Vagina (tissue), 2 donors: ENCODE results near the gene PTX3. TPM values are rescaled to one million over a fixed set of nuclear protein-coding genes. Genes with fewer than 3 reads are reported as not detected.

Experiments
- DNase-seq, 2 donors: peaks; one replicate each; pipeline ENCODE4 v3.0.0-alpha.2; 2017; ENCODE audit errors: extremely low spot score in 2 of 2
- H3K27ac ChIP-seq: fragments of 200-600 bp; sonication (generic); one replicate; pipeline ENCODE4 v1.5.1; 2019
- H3K27me3 ChIP-seq: fragments of 200-600 bp; sonication (generic); one replicate; pipeline ENCODE4 v1.5.1; 2019
- H3K36me3 ChIP-seq, 2 donors: fragments of 200-600 bp; sonication (generic); one replicate each; pipeline ENCODE4 v1.5.1; 2017 to 2019
- H3K4me1 ChIP-seq: fragments of 200-600 bp; sonication (generic); one replicate; pipeline ENCODE4 v1.5.1; 2019
- H3K4me3 ChIP-seq, 2 donors: fragments of 200-600 bp; sonication (generic); 1 replicate in 1 of 2; 2 replicates in 1 of 2; pipeline ENCODE4 v1.5.1; 2016 to 2019
- H3K9me3 ChIP-seq: fragments of 200-600 bp; sonication (generic); one replicate; pipeline ENCODE4 v1.5.1; 2019
- CTCF ChIP-seq, 3 experiments: fragments of 450-650 bp in 2 of 3; fragments of 200-600 bp in 1 of 3; sonication (generic) in 1 of 3; IDR thresholded peaks; one replicate each; pipeline ENCODE4 v1.5.1; 2017 to 2019; ENCODE audit warnings: antibody characterized with exemption in 3 of 3, mild to moderate bottlenecking in 2 of 3, moderate library complexity in 2 of 3
- POLR2A ChIP-seq, 2 donors: fragments of 450-650 bp; IDR thresholded peaks; one replicate each; pipeline ENCODE4 v1.6.1; 2017; ENCODE audit warnings: antibody characterized with exemption in 2 of 2, mild to moderate bottlenecking in 2 of 2, moderate library complexity in 2 of 2
- POLR2AphosphoS5 ChIP-seq, 2 donors: sonication (generic); formaldehyde crosslinking; IDR thresholded peaks; one replicate each; pipeline ENCODE4 v1.9.0; 2017; ENCODE audit warnings: antibody characterized with exemption in 2 of 2, mild to moderate bottlenecking in 2 of 2, low read depth in 1 of 2; ENCODE audit not compliant: insufficient read depth in 1 of 2
- intact Hi-C: fragments of 100-400 bp; cut with DNase I; formaldehyde crosslinking; loops from one replicate; pipeline ENCODE4 v1.15.1; 2023
- total RNA-seq: library from RNA; depleted of rRNA; stranded (reverse); fragments of >200 nt; gene quantifications from one replicate; pipeline ENCODE4 v1.2.3, GENCODE V29; 2016

Gene PTX3
- total RNA-seq, 1 donor from 2014 or later = 29.2 TPM

- Histone ChIP-seq H3K36me3 (no peaks in the 10 kb centered on the region), H3K4me1 (no peaks in the 10 kb centered on the region), H3K9me3 (no peaks in the 10 kb centered on the region), H3K27ac (no peak overlapping the region), H3K4me3 (no peak overlapping the region), H3K27me3 (no peaks in the 10 kb centered on the region)
- DNase-seq = no peak
- intact Hi-C loops = no loop called here
- TF ChIP-seq CTCF (IDR thresholded peaks at IDR 0.05) (no peak), POLR2A (IDR thresholded peaks at IDR 0.05) (no peak), POLR2AphosphoS5 (IDR thresholded peaks at IDR 0.05; ENCODE audit: insufficient read depth in 1 of 2, low read depth in 1 of 2) (no peak)
Observed at GRCh38 chr3:157429708-157430107, 6.9 kb upstream of the PTX3 start.

GRCh38 chr3:157438194-157438730 is 1.6 kb downstream of the PTX3 start:
- Histone ChIP-seq H3K27me3 (no peaks in the 10 kb centered on the region), H3K27ac (no peak overlapping the region), H3K9me3 (no peaks in the 10 kb centered on the region), H3K4me3 (peak overlapping the region; percentile 44 to 61), H3K4me1 (peaks cover 16% of the 10 kb centered on the region), H3K36me3 (no peaks in the 10 kb centered on the region)
- DNase-seq = no peak
- intact Hi-C loops = no loop called here
- TF ChIP-seq POLR2AphosphoS5 (IDR thresholded peaks at IDR 0.05; ENCODE audit: insufficient read depth in 1 of 2, low read depth in 1 of 2) = no peak
- no peak for TF ChIP-seq CTCF (IDR thresholded peaks at IDR 0.05)
- no peak for TF ChIP-seq POLR2A (IDR thresholded peaks at IDR 0.05)

GRCh38 chr3:157441102-157441624 is 4.5 kb downstream of the PTX3 start:
- Histone ChIP-seq H3K36me3 (no peaks in the 10 kb centered on the region), H3K4me3 (no peak overlapping the region), H3K27ac (no peak overlapping the region), H3K9me3 (no peaks in the 10 kb centered on the region), H3K4me1 (peaks cover 16% of the 10 kb centered on the region), H3K27me3 (no peaks in the 10 kb centered on the region)
- TF ChIP-seq CTCF (IDR thresholded peaks at IDR 0.05) (no peak), POLR2A (IDR thresholded peaks at IDR 0.05) (no peak), POLR2AphosphoS5 (IDR thresholded peaks at IDR 0.05; ENCODE audit: insufficient read depth in 1 of 2, low read depth in 1 of 2) (no peak)
- intact Hi-C loops = no loop called here
- DNase-seq = no peak

- peaks cover 9% of the 10 kb centered on the region for H3K4me1 ChIP-seq
- no peak overlapping the region for H3K27ac ChIP-seq
- H3K36me3 ChIP-seq = no peaks in the 10 kb centered on the region
- no peaks in the 10 kb centered on the region for H3K27me3 ChIP-seq
- H3K4me3 ChIP-seq = no peak overlapping the region
- DNase-seq = no peak
- intact Hi-C loops = no loop called here
- TF ChIP-seq POLR2AphosphoS5 (IDR thresholded peaks at IDR 0.05; ENCODE audit: insufficient read depth in 1 of 2, low read depth in 1 of 2) (no peak), POLR2A (IDR thresholded peaks at IDR 0.05) (no peak), CTCF (IDR thresholded peaks at IDR 0.05) (no peak)
- no peaks in the 10 kb centered on the region for H3K9me3 ChIP-seq
Observed at GRCh38 chr3:157442729-157443128, 6.1 kb downstream of the PTX3 start.

- intact Hi-C loops = no loop called here
- no peaks in the 10 kb centered on the region for H3K27me3 ChIP-seq
- H3K27ac ChIP-seq = no peak overlapping the region
- DNase-seq = no peak
- no peaks in the 10 kb centered on the region for H3K9me3 ChIP-seq
- TF ChIP-seq CTCF (IDR thresholded peaks at IDR 0.05) (no peak), POLR2AphosphoS5 (IDR thresholded peaks at IDR 0.05; ENCODE audit: insufficient read depth in 1 of 2, low read depth in 1 of 2) (no peak), POLR2A (IDR thresholded peaks at IDR 0.05) (no peak)
- H3K4me1 ChIP-seq = no peaks in the 10 kb centered on the region
- no peak overlapping the region for H3K4me3 ChIP-seq
- H3K36me3 ChIP-seq = no peaks in the 10 kb centered on the region
Observed at GRCh38 chr3:157443905-157444796, 7.5 kb downstream of the PTX3 start.
